Trophoblast cell (in vitro differentiated cells and primary cell): Measurements from ENCODE around the gene ORMDL3.

Experiments
- DNase-seq, 2 donors: peaks; one replicate each; pipeline ENCODE4 v3.0.0-alpha.2; 2016
- H2AFZ ChIP-seq: 2 replicates; pipeline ENCODE4 v1.6.1; 2013; ENCODE audit warnings: low read length, moderate library complexity, mild to moderate bottlenecking; ENCODE audit not compliant: insufficient read depth, poor library complexity
- H2AK5ac ChIP-seq: 2 replicates; pipeline ENCODE4 v1.6.1; 2013; ENCODE audit warnings: mild to moderate bottlenecking, low read length
- H2BK120ac ChIP-seq: 2 replicates; pipeline ENCODE4 v1.6.1; 2013; ENCODE audit warnings: low read length, mild to moderate bottlenecking, moderate library complexity; ENCODE audit not compliant: insufficient read depth, poor library complexity
- H2BK12ac ChIP-seq: 2 replicates; pipeline ENCODE4 v1.6.1; 2013; ENCODE audit warnings: mild to moderate bottlenecking, low read length, moderate library complexity
- H2BK5ac ChIP-seq: 2 replicates; pipeline ENCODE4 v1.6.1; 2013; ENCODE audit warnings: low read length, low read depth, moderate library complexity, mild to moderate bottlenecking; ENCODE audit not compliant: poor library complexity
- H3K14ac ChIP-seq: 2 replicates; pipeline ENCODE4 v1.6.1; 2013; ENCODE audit warnings: mild to moderate bottlenecking, low read length
- H3K18ac ChIP-seq: 2 replicates; pipeline ENCODE4 v1.6.1; 2013; ENCODE audit warnings: mild to moderate bottlenecking, low read length
- H3K23ac ChIP-seq: 2 replicates; pipeline ENCODE4 v1.6.1; 2013; ENCODE audit warnings: low read length
- H3K27ac ChIP-seq: 2 replicates; pipeline ENCODE4 v1.5.1; 2013; ENCODE audit warnings: low read depth, mild to moderate bottlenecking, inconsistent platforms, low read length, moderate library complexity
- H3K27me3 ChIP-seq: 2 replicates; pipeline ENCODE4 v1.6.1; 2013; ENCODE audit warnings: inconsistent platforms, mild to moderate bottlenecking, low read length, moderate library complexity; ENCODE audit not compliant: insufficient read depth
- H3K36me3 ChIP-seq, 2 experiments: 1 replicate in 1 of 2; 2 replicates in 1 of 2; pipeline ENCODE4 v1.6.1; 2013; ENCODE audit warnings: low read length in 2 of 2, mild to moderate bottlenecking in 2 of 2, moderate library complexity in 1 of 2; ENCODE audit not compliant: insufficient read depth in 2 of 2, control insufficient read depth in 1 of 2
- H3K4ac ChIP-seq: 2 replicates; pipeline ENCODE4 v1.6.1; 2013; ENCODE audit warnings: low read depth, mild to moderate bottlenecking, low read length, moderate library complexity
- H3K4me1 ChIP-seq, 2 experiments: 1 replicate in 1 of 2; 2 replicates in 1 of 2; pipeline ENCODE4 v1.6.1; 2013; ENCODE audit warnings: low read length in 2 of 2, mild to moderate bottlenecking in 2 of 2, moderate library complexity in 1 of 2; ENCODE audit not compliant: insufficient read depth in 2 of 2, control insufficient read depth in 1 of 2
- H3K4me2 ChIP-seq: 2 replicates; pipeline ENCODE4 v1.6.1; 2013; ENCODE audit warnings: inconsistent platforms, mild to moderate bottlenecking, low read length, moderate library complexity
- H3K4me3 ChIP-seq: 2 replicates; pipeline ENCODE4 v1.5.1; 2013; ENCODE audit warnings: mild to moderate bottlenecking, low read depth, low read length, inconsistent platforms
- H3K79me1 ChIP-seq: one replicate; pipeline ENCODE4 v1.6.1; 2013; ENCODE audit warnings: low read length
- H3K79me2 ChIP-seq: 2 replicates; pipeline ENCODE4 v1.6.1; 2013; ENCODE audit warnings: low read length, mild to moderate bottlenecking; ENCODE audit not compliant: control insufficient read depth, insufficient read depth, poor library complexity
- H3K9ac ChIP-seq: 2 replicates; pipeline ENCODE4 v1.6.1; 2013; ENCODE audit warnings: mild to moderate bottlenecking, low read length
- H3K9me3 ChIP-seq: 2 replicates; pipeline ENCODE4 v1.6.1; 2013; ENCODE audit warnings: low read depth, mild to moderate bottlenecking, control low read depth, inconsistent platforms, low read length; ENCODE audit not compliant: insufficient read depth
- H4K12ac ChIP-seq: 2 replicates; pipeline ENCODE4 v1.6.1; 2013; ENCODE audit warnings: low read depth, mild to moderate bottlenecking, low read length, moderate library complexity
- H4K8ac ChIP-seq: 2 replicates; pipeline ENCODE4 v1.6.1; 2013; ENCODE audit warnings: low read depth, mild to moderate bottlenecking, low read length, moderate library complexity
- H4K91ac ChIP-seq: one replicate; pipeline ENCODE4 v1.6.1; 2013; ENCODE audit warnings: low read depth, mild to moderate bottlenecking, low read length, moderate library complexity
- WGBS: extraction: QIAGEN DNeasy Blood & Tissue Kit; methylation state at CpG from one replicate; pipeline ENCODE4 v1.1.7; 2013; ENCODE audit warnings: missing lambda C conversion rate; ENCODE audit not compliant: insufficient read length, insufficient coverage; ENCODE audit errors: extremely low coverage; 5-methylcytosine and 5-hydroxymethylcytosine counted together

Gene ORMDL3

DNA sequence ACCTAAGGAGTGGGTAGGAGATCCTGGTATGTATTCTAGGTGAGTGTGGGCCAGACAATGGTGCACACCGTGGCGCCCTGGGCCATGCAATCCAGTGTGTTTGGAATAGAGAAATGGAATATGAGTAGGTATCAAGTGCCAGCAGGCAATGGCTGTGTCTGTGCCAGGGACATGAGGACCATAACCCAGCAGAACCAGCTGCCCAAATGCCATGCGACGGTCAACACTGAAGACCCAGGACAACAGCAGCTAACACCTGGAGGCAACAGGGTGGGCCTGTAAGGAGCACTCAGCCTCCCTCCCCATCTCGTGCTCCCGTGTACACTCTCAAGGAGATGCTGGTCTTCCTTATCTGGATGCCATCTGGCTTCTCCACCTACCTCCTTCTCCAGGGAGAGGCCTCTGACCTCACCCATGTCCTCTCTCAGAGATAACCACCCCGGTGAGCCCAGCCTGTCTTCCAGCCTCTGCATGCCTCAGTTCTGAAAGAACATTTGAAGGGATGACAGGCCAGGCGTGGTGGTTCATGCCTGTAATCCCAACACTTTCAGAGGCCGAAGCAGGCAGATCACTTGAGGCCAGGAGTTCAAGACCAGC, 8.2 kb downstream of the ORMDL3 start:
- Histone ChIP-seq H3K9me3 (no peaks in the 10 kb centered on the region), H3K27me3 (no peaks in the 10 kb centered on the region), H4K12ac (no peak overlapping the region), H3K23ac (no peak overlapping the region), H3K27ac (no peak overlapping the region), H3K4me2 (no peak overlapping the region), H4K8ac (no peak overlapping the region), H4K91ac (no peak overlapping the region), H2BK5ac (no peak overlapping the region), H3K14ac (no peak overlapping the region), H3K9ac (no peak overlapping the region), H2AFZ (no peak overlapping the region), H3K79me1 (no peaks in the 10 kb centered on the region), H3K4me3 (no peak overlapping the region), H3K79me2 (no peaks in the 10 kb centered on the region), H3K4ac (no peak overlapping the region), H3K18ac (no peak overlapping the region), H2BK12ac (no peak overlapping the region), H2BK120ac (no peak overlapping the region), H3K4me1 (peaks cover 4 to 5% of the 10 kb centered on the region in 2 experiments), H2AK5ac (no peak overlapping the region), H3K36me3 (peaks cover 42 to 43% of the 10 kb centered on the region in 2 experiments)
- peak; percentile 81 to 84 for DNase-seq
- WGBS, result no CpG with 5 or more reads among the region's 9 CpGs

DNA sequence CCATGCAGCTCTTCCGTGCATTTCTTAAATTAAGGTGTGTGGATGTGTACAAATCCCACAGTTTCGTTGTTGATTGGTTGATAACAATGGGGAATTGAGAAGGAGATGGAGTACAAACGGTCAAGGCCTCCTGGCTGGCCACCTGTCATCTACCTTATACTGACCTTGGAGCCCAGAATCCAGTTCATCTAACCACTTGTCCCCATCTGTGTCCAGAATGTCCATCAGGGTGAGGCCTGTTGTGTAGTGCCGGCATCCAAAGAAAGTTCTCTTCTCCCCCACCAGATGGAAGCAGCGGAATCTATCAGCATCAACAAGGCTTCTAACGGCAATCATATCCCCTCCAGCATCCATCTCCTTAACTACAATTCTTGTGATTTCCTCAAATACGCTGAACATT, 10.5 kb downstream of the ORMDL3 start:
- Histone ChIP-seq H2BK5ac (no peak overlapping the region), H3K27me3 (no peaks in the 10 kb centered on the region), H3K27ac (no peak overlapping the region), H3K79me1 (no peaks in the 10 kb centered on the region), H4K91ac (no peak overlapping the region), H2AK5ac (no peak overlapping the region), H3K14ac (no peak overlapping the region), H3K23ac (no peak overlapping the region), H3K9ac (no peak overlapping the region), H3K4me2 (no peak overlapping the region), H3K4me1 (no peaks in the 10 kb centered on the region), H3K18ac (no peak overlapping the region), H3K4me3 (no peak overlapping the region), H4K12ac (no peak overlapping the region), H2AFZ (no peak overlapping the region), H3K79me2 (no peaks in the 10 kb centered on the region), H2BK12ac (no peak overlapping the region), H4K8ac (no peak overlapping the region), H3K9me3 (no peaks in the 10 kb centered on the region), H3K36me3 (peaks cover 24 to 27% of the 10 kb centered on the region in 2 experiments), H2BK120ac (no peak overlapping the region), H3K4ac (no peak overlapping the region)
- WGBS, result no CpG with 5 or more reads among the region's 7 CpGs
- DNase-seq, result no peak

DNA sequence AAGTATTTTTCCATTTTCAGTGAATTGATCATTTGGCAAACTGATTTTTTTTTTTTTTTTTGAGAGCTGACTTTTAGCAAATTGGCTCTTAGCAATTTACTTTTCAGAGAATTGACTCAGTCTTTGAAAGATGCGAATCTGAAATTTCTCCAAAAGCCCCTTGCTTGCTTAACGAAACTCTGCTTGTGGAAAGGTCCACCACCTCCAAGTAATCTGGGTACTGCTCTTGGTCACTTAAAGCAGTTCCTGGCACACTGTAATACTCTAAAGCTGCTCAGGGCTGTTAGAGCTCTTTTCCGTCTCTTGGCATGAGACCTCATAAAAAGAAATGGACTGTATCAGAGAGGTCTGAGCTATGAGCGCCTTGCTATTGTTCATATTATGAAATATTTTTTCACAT, 11.8 kb downstream of the ORMDL3 start:
- H3K4me1 ChIP-seq, result no peaks in the 10 kb centered on the region
- no peak overlapping the region for H3K4me2 ChIP-seq
- no peaks in the 10 kb centered on the region for H3K79me1 ChIP-seq
- H3K79me2 ChIP-seq, result no peaks in the 10 kb centered on the region
- H2BK120ac ChIP-seq, result no peak overlapping the region
- no peak overlapping the region for H3K9ac ChIP-seq
- H3K9me3 ChIP-seq, result no peaks in the 10 kb centered on the region
- no peak overlapping the region for H2BK12ac ChIP-seq
- H4K91ac ChIP-seq, result no peak overlapping the region
- H3K23ac ChIP-seq, result no peak overlapping the region
- H4K8ac ChIP-seq, result no peak overlapping the region
- H3K27ac ChIP-seq, result no peak overlapping the region
- H3K27me3 ChIP-seq, result no peaks in the 10 kb centered on the region
- no peak overlapping the region for H3K14ac ChIP-seq
- no peak overlapping the region for H3K18ac ChIP-seq
- no peak overlapping the region for H2BK5ac ChIP-seq
- H3K4me3 ChIP-seq, result no peak overlapping the region
- no peak for DNase-seq
- no CpG with 5 or more reads among the region's 4 CpGs for WGBS
- no peak overlapping the region for H2AFZ ChIP-seq
- no peak overlapping the region for H2AK5ac ChIP-seq
- no peak overlapping the region for H3K4ac ChIP-seq
- H3K36me3 ChIP-seq, result peaks cover 17 to 23% of the 10 kb centered on the region in 2 experiments
- H4K12ac ChIP-seq, result no peak overlapping the region

DNA sequence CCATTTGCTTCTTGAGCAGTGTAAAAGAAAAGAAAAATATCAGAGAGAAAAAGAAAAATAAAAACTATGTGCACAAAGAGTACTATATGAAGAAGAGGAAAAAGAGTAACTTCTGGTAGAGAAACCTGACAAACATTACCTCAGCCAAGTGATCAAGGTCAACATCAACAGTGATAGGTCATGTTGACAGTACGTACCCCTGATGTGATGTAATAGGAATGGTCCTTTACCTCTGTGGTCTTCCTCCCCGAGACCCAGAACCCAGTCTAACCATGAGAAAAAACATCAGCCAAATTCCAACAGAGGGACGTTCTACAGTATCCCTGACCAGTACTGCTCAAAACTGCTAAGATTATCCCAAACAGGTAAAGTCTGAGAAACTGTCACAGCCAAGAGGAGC, 13.4 kb downstream of the ORMDL3 start:
- no peak overlapping the region for H4K8ac ChIP-seq
- no peaks in the 10 kb centered on the region for H3K79me1 ChIP-seq
- no peak overlapping the region for H2BK120ac ChIP-seq
- H3K14ac ChIP-seq, result no peak overlapping the region
- no peak overlapping the region for H3K23ac ChIP-seq
- H3K79me2 ChIP-seq, result no peaks in the 10 kb centered on the region
- H3K9ac ChIP-seq, result no peak overlapping the region
- no peak overlapping the region for H2BK5ac ChIP-seq
- H3K36me3 ChIP-seq, result peaks cover 11 to 18% of the 10 kb centered on the region in 2 experiments
- H3K9me3 ChIP-seq, result no peaks in the 10 kb centered on the region
- no peaks in the 10 kb centered on the region for H3K4me1 ChIP-seq
- no peak overlapping the region for H3K4me2 ChIP-seq
- H2AK5ac ChIP-seq, result no peak overlapping the region
- H4K12ac ChIP-seq, result no peak overlapping the region
- H3K27me3 ChIP-seq, result no peaks in the 10 kb centered on the region
- no peak overlapping the region for H3K4me3 ChIP-seq
- no peak overlapping the region for H3K4ac ChIP-seq
- WGBS, result no CpG with 5 or more reads among the region's 3 CpGs
- no peak overlapping the region for H4K91ac ChIP-seq
- no peak overlapping the region for H3K18ac ChIP-seq
- H2AFZ ChIP-seq, result no peak overlapping the region
- DNase-seq, result no peak
- no peak overlapping the region for H2BK12ac ChIP-seq
- no peak overlapping the region for H3K27ac ChIP-seq
